SKM-1 treated with dmso at 0.1 percent for 144 hours (cell line): ENCODE data around the gene TNNT3.
"Not testable (repeated sequence)": the region's sequence is repeated elsewhere in the genome, so short reads cannot be mapped to it uniquely, and the experiment has no call there.

Experiments used
- DNase-seq: peaks from one replicate; lab custom pipeline; 2025; ENCODE audit not compliant: unreplicated experiment; lab: John Stamatoyannopoulos, UW

Gene TNNT3

GRCh38 chr11:1919391-1920127, at the start of gene TNNT3:
Gene TNNT3, plus strand, starts transcription at chr11:1919703. Its CDS starts 3,172 bp downstream, at chr11:1922875.
- DNase-seq, result no peak

DNA sequence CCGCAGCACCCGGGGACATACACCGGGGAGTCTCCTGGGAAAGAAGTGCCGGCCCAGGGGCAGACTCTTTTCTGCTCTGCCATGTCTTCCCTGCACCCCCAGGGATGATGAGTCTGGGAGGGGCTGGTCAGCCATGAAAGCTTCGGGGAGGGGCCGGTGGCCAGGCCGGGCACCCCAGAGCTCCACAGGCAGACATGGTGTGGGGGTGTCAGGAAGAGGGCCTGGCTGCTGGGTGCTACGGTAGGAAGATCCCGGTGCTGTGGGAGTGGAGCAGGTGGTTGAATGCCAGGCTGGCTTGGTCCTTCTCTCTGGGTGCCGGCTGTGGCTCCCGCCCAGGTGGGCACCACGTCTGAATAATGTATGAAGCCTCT, 49.2 kb upstream of the TNNT3 start:
- DNase-seq, result no peak

GRCh38 chr11:1870721-1871466, 48.6 kb upstream of the TNNT3 start:
- DNase-seq, result no peak

DNA sequence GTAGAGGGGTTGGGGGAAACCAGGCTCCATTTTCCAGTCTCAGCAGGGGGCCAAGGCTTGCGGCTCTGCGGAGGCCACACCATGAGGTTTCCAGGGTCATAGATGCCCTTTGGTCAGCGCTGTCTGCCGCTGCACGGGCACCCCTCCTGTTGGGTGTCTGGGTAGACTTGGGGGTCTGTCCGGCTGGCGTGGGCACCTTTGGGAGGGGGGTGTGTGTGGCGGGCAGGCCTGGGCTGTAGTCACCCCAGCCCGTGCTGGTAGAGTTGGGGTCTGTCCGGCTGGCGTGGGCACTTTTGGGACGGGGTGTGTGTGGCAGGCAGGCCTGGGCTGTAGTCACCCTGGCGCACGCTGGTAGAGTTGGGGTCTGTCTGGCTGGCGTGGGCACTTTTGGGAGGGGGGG, 48.0 kb upstream of the TNNT3 start:
- no peak for DNase-seq

GRCh38 chr11:1872267-1872985, 47.1 kb upstream of the TNNT3 start:
- no peak for DNase-seq

GRCh38 chr11:1873048-1873812, 46.3 kb upstream of the TNNT3 start:
- DNase-seq, result no peak

DNA sequence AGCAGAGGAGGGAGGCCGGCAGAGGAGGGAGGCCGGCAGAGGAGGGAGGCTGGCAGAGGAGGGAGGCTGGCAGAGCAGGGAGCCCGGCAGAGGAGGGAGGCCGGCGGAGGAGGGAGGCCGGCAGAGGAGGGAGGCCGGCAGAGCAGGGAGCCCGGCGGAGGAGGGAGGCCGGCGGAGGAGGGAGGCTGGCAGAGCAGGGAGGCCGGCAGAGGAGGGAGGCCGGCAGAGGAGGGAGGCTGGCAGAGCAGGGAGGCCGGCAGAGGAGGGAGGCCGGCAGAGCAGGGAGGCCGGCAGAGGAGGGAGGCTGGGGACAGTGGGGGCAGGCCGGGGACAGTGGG, 45.7 kb upstream of the TNNT3 start:
- DNase-seq, result not testable (repeated sequence)

GRCh38 chr11:1874441-1875092, 44.9 kb upstream of the TNNT3 start:
- not testable (repeated sequence) for DNase-seq

DNA sequence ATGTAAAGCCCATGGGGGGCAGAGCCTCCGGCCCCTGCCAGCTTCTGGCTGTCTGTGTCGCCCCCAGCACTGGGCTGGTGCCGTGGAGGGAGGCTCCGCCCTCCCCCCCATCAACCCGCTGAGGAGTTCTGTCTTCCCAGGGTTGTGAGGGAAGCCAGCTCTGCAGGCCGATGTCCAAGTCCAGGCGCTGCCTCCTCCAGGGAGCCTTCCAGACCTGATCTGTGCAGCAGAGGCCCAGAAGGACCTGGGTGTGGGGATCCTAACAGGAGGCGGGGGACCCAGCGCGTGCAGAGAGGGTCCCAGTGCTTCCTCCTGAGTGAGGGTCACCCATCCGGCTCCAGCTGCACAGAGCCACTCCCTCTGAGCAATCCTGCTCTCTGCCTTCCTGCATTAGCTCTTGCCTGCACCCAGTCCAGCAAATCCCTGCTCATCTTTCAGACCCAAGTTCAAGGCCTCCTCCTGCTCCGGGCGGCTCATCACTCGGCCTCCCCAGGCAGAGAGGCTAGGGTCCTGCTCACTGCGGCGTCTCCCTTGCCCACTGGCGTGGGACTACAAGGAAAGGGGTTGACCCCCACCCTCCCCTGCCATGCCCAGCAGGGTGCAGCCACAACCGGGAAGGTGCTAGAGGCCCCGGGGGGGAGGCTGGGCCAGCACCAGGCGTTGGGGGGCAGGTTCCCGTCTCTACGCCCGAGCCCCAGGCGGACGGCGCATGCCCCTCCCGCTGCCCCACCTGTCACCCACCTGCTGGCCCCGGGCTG, 44.2 kb upstream of the TNNT3 start:
- no peak for DNase-seq

DNA sequence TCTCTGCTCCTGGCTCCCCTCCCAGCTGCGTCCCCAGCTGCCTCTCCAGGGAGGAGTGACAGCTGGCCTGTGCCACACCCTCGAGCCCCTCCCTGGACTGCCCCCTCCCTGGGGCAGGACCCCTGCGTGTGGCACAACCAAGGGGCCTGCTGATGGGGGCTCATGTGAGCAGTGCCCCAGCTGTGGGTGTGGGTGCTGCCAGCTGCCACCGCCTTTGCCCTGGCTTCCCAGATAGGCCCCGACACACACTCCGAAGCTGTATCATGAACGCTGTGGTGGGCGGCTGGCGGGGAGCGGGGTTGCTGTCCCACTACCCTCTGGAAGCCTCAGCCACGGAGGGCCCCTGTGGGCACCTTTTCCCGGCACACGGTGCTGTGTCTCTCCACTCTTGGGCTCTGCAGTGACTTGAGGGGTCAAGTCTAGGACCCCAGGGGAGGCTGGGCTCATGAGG, 43.6 kb upstream of the TNNT3 start:
- not testable (repeated sequence) for DNase-seq

- DNase-seq, result no peak
These were observed 43.0 kb upstream of the TNNT3 start for GRCh38 chr11:1876361-1877063.

DNA sequence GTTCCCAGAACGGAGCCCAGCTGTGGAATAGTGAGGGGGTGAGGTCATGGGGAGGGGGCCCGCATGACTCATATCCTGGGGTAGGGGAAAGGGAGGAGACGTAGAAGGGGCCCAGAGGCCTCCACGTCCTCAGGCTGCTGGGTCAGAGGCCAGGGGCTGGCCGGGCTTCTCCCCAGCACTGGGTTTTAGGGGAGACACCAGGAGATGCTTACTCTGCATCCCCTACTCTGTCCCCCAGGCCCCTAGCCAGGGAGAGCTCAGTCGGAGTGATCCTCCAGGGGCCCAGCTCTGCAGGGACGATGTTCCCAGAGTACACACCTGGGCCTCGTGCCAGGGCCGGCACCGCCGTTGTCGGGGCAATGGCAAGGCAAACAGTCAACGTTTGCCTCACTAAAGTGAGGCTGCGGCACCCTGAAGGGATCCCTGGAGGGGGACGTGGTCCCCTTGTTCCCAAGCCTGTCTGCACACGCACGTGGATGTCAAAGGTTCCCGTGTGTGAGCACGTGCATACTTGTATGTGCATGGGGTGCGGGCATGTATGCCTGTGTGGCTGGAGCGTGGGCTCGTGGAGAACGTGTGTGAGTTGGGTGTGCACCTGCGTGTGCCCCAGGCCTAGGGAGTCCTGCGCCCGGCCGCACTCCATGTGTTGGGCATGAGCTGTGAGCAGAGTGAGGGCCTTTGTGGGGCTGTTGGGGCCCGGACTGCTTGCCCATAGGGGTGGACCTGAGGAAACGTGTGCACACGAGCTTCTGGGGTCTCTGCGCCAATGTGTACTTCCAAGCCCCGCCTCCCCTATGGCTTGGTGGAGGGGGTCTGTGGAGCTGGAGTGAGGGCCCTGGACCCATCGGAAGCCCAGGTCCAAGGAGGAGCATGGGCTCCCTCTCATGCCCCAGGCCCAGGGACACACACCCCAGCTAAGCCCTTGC, 42.0 kb upstream of the TNNT3 start:
- no peak for DNase-seq

GRCh38 chr11:1878137-1879031, 41.1 kb upstream of the TNNT3 start:
- DNase-seq, result no peak

DNA sequence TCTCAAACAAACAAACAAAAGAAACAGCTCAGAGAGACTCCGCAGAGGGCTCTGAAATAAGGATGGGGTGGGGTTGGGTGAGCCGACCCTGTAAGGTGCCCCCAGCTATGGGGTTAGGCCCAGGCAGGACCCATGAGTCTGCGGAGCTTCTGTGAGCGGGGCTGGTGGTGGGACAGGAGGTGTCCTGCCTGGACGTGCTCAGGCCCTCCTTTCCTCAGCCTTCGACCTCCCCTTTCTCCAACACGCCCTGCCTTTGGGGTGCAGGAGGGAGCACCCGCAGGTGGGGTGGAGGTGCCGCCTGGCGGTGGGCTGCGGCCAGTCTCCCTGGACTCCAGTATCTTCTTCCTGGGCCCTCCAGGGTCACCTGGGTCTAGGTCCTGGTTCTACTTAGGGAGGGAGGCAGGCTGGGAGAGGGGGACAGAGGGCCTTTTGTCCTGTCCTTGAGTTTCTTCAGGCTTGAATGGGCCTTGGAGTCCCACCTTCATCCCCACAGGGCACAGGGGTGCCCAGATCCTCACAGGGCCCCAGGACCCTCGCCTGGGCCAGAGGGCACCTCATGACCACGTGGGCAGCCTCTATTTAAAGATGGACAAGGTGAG, 40.1 kb upstream of the TNNT3 start:
- no peak for DNase-seq

GRCh38 chr11:1879941-1880720, 39.4 kb upstream of the TNNT3 start:
- no peak for DNase-seq
